ENCODE data around the gene TTC39B.
"Not testable (repeated sequence)": the region's sequence is repeated elsewhere in the genome, so short reads cannot be mapped to it uniquely, and the experiment has no call there.

The TTC39B gene

GRCh38 chr9:15346837-15347236 is 39.8 kb upstream of the TTC39B start:
- no peak for TF ChIP-seq CTCF (IDR thresholded peaks at IDR 0.05; ENCODE audit: low read length, missing control alignments)
- no peak for DNase-seq (ENCODE audit: low read depth)

GRCh38 chr9:15344191-15344590 is 37.2 kb upstream of the TTC39B start:
- no peak overlapping the region for H3K4me3 ChIP-seq (replicated peaks; ENCODE audit: low read depth, low read length)
- TF ChIP-seq CTCF (IDR thresholded peaks at IDR 0.05; ENCODE audit: low read length, missing control alignments) = no peak
- DNase-seq (ENCODE audit: low read depth) = no peak

More at GRCh38 chr9:15346837-15347236, 39.8 kb upstream of the TTC39B start:
- H3K4me3 ChIP-seq (replicated peaks; ENCODE audit: low read depth, low read length) = no peak overlapping the region

- no peak for TF ChIP-seq CTCF (IDR thresholded peaks at IDR 0.05; ENCODE audit: low read length, missing control alignments)
- DNase-seq (ENCODE audit: low read depth) = no peak
- H3K4me3 ChIP-seq (replicated peaks; ENCODE audit: low read depth, low read length) = no peak overlapping the region
Measured at GRCh38 chr9:15333376-15333881, 26.4 kb upstream of the TTC39B start.

GRCh38 chr9:15332939-15333338 is 25.9 kb upstream of the TTC39B start:
- TF ChIP-seq CTCF (IDR thresholded peaks at IDR 0.05; ENCODE audit: low read length, missing control alignments) = no peak
- no peak overlapping the region for H3K4me3 ChIP-seq (replicated peaks; ENCODE audit: low read depth, low read length)
- DNase-seq (ENCODE audit: low read depth) = no peak

- TF ChIP-seq CTCF (IDR thresholded peaks at IDR 0.05; ENCODE audit: low read length, missing control alignments) = no peak
- DNase-seq (ENCODE audit: low read depth) = no peak
- no peak overlapping the region for H3K4me3 ChIP-seq (replicated peaks; ENCODE audit: low read depth, low read length)
Measured at GRCh38 chr9:15329539-15330109, 22.6 kb upstream of the TTC39B start.

GRCh38 chr9:15328946-15329345 is 21.9 kb upstream of the TTC39B start:
- no peak overlapping the region for H3K4me3 ChIP-seq (replicated peaks; ENCODE audit: low read depth, low read length)
- DNase-seq (ENCODE audit: low read depth) = no peak
- TF ChIP-seq CTCF (IDR thresholded peaks at IDR 0.05; ENCODE audit: low read length, missing control alignments) = no peak

- not testable (repeated sequence) for H3K4me3 ChIP-seq (replicated peaks; ENCODE audit: low read depth, low read length)
Measured at GRCh38 chr9:15322695-15323094, 15.7 kb upstream of the TTC39B start.

GRCh38 chr9:15319661-15320060 is 12.6 kb upstream of the TTC39B start:
- H3K4me3 ChIP-seq (replicated peaks; ENCODE audit: low read depth, low read length); DNase-seq (ENCODE audit: low read depth): not testable (repeated sequence)

More at GRCh38 chr9:15322695-15323094, 15.7 kb upstream of the TTC39B start:
- DNase-seq (ENCODE audit: low read depth) = not testable (repeated sequence)

All from fibroblast of pulmonary artery (primary cell).